GM12878 (cell line): ENCODE data around the gene PHLDA2. TPM values are rescaled to one million over a fixed set of nuclear protein-coding genes. Genes with fewer than 3 reads are reported as not detected.

Experiments used
- ATAC-seq: fragments of 200-7000 bp; cut with Tn5 transposase; 3 replicates; pipeline ENCODE4 v1.9.1; 2020; ENCODE audit warnings: mild to moderate bottlenecking, moderate library complexity
- BruUV-seq: library from RNA; stranded (reverse); fragments of 400-500 nt; replicated peaks from 2 replicates; lab custom pipeline; 2021; lab: Mats Ljungman, UMichigan
- CTCF ChIA-PET: fragments of 300-600 bp; sonication (Branson Sonifier 250); formaldehyde crosslinking; extraction: SDS; loops from one replicate; lab custom pipeline; 2021; ENCODE audit warnings: inconsistent platforms; lab: Yijun Ruan, JAX
- POLR2A ChIA-PET: fragments of 350-600 bp; formaldehyde crosslinking; extraction: SDS; loops from one replicate; lab custom pipeline; 2021; ENCODE audit warnings: inconsistent platforms; lab: Charles Lee
- RAD21 ChIA-PET: fragments of 300-600 bp; sonication (Branson Sonifier 250); formaldehyde crosslinking; loops from one replicate; lab custom pipeline; 2023; ENCODE audit warnings: antibody characterized with exemption; ENCODE audit not compliant: unreplicated experiment; lab: Charles Lee
- SMC1A ChIA-PET: fragments of 300-600 bp; sonication (Branson Sonifier 250); formaldehyde crosslinking; loops from one replicate; lab custom pipeline; 2023; ENCODE audit not compliant: unreplicated experiment, uncharacterized antibody; lab: Charles Lee
- DNase-seq: peaks from one replicate; pipeline ENCODE4 v3.0.0-alpha.2; 2011; ENCODE audit warnings: low read depth, low spot score
- FAIRE-seq: peaks from 3 replicates; lab custom pipeline; 2011; peaks lifted over from hg19 to GRCh38; lab: Jason Lieb, UNC
- H2AFZ ChIP-seq: 2 replicates; pipeline ENCODE4 v1.6.0; 2011; ENCODE audit warnings: low read depth, low read length, control low read depth; ENCODE audit not compliant: control insufficient read depth
- H3K27ac ChIP-seq: 2 replicates; pipeline ENCODE4 v1.5.1; 2011; ENCODE audit warnings: control low read depth; ENCODE audit not compliant: control insufficient read depth, insufficient read depth
- H3K27me3 ChIP-seq, 2 experiments: replicated peaks in 1 of 2; 2 replicates each; pipeline versions ENCODE4 v1.6.0 to v1.6.1; 2011; ENCODE audit warnings: low read length in 1 of 2; ENCODE audit not compliant: control insufficient read depth in 2 of 2, insufficient read depth in 2 of 2
- H3K36me3 ChIP-seq, 2 experiments: 2 replicates each; pipeline ENCODE4 v1.5.1; 2011; ENCODE audit warnings: low read length in 1 of 2; ENCODE audit not compliant: control insufficient read depth in 2 of 2, insufficient read depth in 2 of 2
- H3K4me1 ChIP-seq: 2 replicates; pipeline ENCODE4 v1.6.1; 2011; ENCODE audit warnings: mild to moderate bottlenecking, low read length, moderate library complexity, mixed read lengths; ENCODE audit not compliant: control insufficient read depth, insufficient read depth
- H3K4me2 ChIP-seq: 2 replicates; pipeline ENCODE4 v1.6.0; 2011; ENCODE audit warnings: control low read depth; ENCODE audit not compliant: control insufficient read depth, insufficient read depth
- H3K4me3 ChIP-seq: fragments of 200-600 bp; sonication (generic); 2 replicates; pipeline ENCODE4 v1.5.1; 2016
- H3K79me2 ChIP-seq: 2 replicates; pipeline ENCODE4 v1.6.0; 2011; ENCODE audit warnings: low read length; ENCODE audit not compliant: control insufficient read depth, insufficient read depth
- H3K9ac ChIP-seq: 2 replicates; pipeline ENCODE4 v1.8.0; 2011; ENCODE audit warnings: low read length, control low read depth, mixed read lengths; ENCODE audit not compliant: control insufficient read depth, insufficient read depth
- H3K9me3 ChIP-seq: replicated peaks from 3 replicates; pipeline ENCODE4 v1.5.1; 2011; ENCODE audit warnings: mild to moderate bottlenecking, low read length; ENCODE audit not compliant: control insufficient read depth, insufficient read depth
- H4K20me1 ChIP-seq: 2 replicates; pipeline ENCODE4 v1.6.0; 2011; ENCODE audit not compliant: control insufficient read depth, insufficient read depth
- FOXK2 ChIP-seq: fragments of 450-650 bp; IDR thresholded peaks from 2 replicates; pipeline ENCODE4 v1.6.1; 2017; ENCODE audit warnings: mild to moderate bottlenecking, moderate library complexity
- FOXM1 ChIP-seq: IDR thresholded peaks from 2 replicates; pipeline ENCODE4 v1.6.1; 2012; ENCODE audit warnings: low read depth, mild to moderate bottlenecking, inconsistent platforms, low read length, moderate library complexity
- KLF5 ChIP-seq: fragments of 450-650 bp; IDR thresholded peaks from 2 replicates; pipeline ENCODE4 v1.6.1; 2014; ENCODE audit warnings: mild to moderate bottlenecking; ENCODE audit not compliant: partially characterized antibody
- LARP7 ChIP-seq: fragments of 450-650 bp; IDR thresholded peaks from 2 replicates; pipeline ENCODE4 v1.6.1; 2017; ENCODE audit warnings: mild to moderate bottlenecking
- NFYA ChIP-seq: IDR thresholded peaks from 2 replicates; pipeline ENCODE4 v1.6.1; 2011; ENCODE audit warnings: low read depth, mild to moderate bottlenecking, low read length, improper control_type of control experiment, borderline replicate concordance
- RAD51 ChIP-seq: fragments of 450-650 bp; IDR thresholded peaks from 2 replicates; pipeline ENCODE4 v1.6.1; 2016; ENCODE audit warnings: moderate library complexity, mild to moderate bottlenecking, inconsistent platforms
- TCF12 ChIP-seq: IDR thresholded peaks from 2 replicates; pipeline ENCODE4 v1.6.1; 2011; ENCODE audit warnings: low read depth, mild to moderate bottlenecking, low read length
- TCF3 ChIP-seq: IDR thresholded peaks from 2 replicates; pipeline ENCODE4 v1.6.1; 2012; ENCODE audit warnings: low read depth, mild to moderate bottlenecking, low read length, borderline replicate concordance; ENCODE audit not compliant: insufficient read depth
- WRNIP1 ChIP-seq: IDR thresholded peaks from 2 replicates; pipeline ENCODE4 v1.6.1; 2011; ENCODE audit warnings: low read depth, low read length, improper control_type of control experiment, borderline replicate concordance
- ZBTB33 ChIP-seq: fragments of 450-650 bp; IDR thresholded peaks from 2 replicates; pipeline ENCODE4 v1.6.1; 2017; ENCODE audit warnings: mild to moderate bottlenecking
- whole genome bisulfite sequencing: methylation state at CpG from one replicate; pipeline ENCODE4 v1.1.6; 2016; ENCODE audit warnings: low lambda C conversion rate; ENCODE audit not compliant: insufficient replicate concordance, insufficient coverage; ENCODE audit errors: missing lambda C conversion rate; 5-methylcytosine and 5-hydroxymethylcytosine counted together
- in situ Hi-C: fragments of 300-500 bp; cut with MboI; formaldehyde crosslinking; loops from 9 replicates; pipeline ENCODE4 v1.14.3; 2018; ENCODE audit warnings: mixed read lengths
- intact Hi-C: fragments of 100-400 bp; cut with micrococcal nuclease; formaldehyde crosslinking; loops from one replicate; pipeline ENCODE4 v1.14.2; 2022; ENCODE audit not compliant: unreplicated experiment
- polyA plus RNA-seq, 11 experiments: library from polyadenylated mRNA; depleted of rRNA in 4 of 11; unstranded in 6 of 11; stranded (reverse) in 5 of 11; fragments of >200 nt; fragmentation: Nextera tagmentation in 4 of 11; fragmentation: Illumina TruSeq in 1 of 11; extraction: Ambion mirVana in 4 of 11; extraction: Trizol in 1 of 11; gene quantifications; 1 replicate in 1 of 11; 2 replicates in 10 of 11; pipeline versions ENCODE4 v1.2.1 to v1.2.3, GENCODE V29; 2011 to 2016; ENCODE audit warnings: inconsistent platforms in 2 of 11, missing spikeins in 2 of 11, low read depth in 1 of 11
- total RNA-seq, 4 experiments: library from RNA; depleted of rRNA in 3 of 4; stranded (reverse); fragments of >200 nt in 3 of 4; fragmentation: Illumina TruSeq in 1 of 4; extraction: Trizol in 1 of 4; gene quantifications; 2 replicates each; pipeline versions ENCODE4 v1.2.1 to v1.2.3, GENCODE V29; 2013 to 2021
- TF ChIP-seq, protein P1 (sequence below): IDR thresholded peaks from 2 replicates; pipeline ENCODE4 v1.6.1; 2011; ENCODE audit warnings: low read depth, low read length, improper control_type of control experiment, borderline replicate concordance

PHLDA2 gene
- total and polyA plus RNA-seq, 10 of the 15 experiments (the other 5 are each of a cell fraction or from before 2014, with no cell fraction given): 0.15 to 0.49 (median 0.16) TPM; not detected in 7

DNA sequence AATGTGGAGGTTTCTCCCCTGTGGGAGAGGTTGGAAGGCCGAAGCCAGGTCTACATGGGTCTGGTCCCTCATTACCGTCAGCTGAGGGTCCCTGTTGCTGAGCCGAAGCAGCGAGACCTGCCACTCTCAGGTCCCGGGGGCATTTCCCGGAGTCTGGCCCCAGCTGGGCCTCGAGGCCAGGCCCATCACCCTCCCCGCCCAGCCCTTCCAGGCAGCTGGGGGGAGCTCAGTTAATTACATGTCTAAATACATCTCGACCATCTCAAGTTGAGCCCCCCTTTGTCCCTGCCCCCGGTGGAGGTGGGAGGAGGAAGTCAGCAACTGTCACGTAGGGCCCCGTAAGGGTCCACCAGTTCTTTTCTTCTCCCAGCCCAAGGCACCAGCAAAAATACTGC is 47.2 kb downstream of the PHLDA2 start:
- no peak for FAIRE-seq
- Histone ChIP-seq H3K9me3 (no peaks in the 10 kb centered on the region; the same call in 2 of the 3 replicates), H3K79me2 (no peaks in the 10 kb centered on the region), H3K4me1 (peaks cover 5% of the 10 kb centered on the region), H2AFZ (no peak overlapping the region), H3K9ac (no peak overlapping the region), H3K4me2 (no peak overlapping the region), H3K27ac (no peak overlapping the region), H3K4me3 (no peak overlapping the region), H4K20me1 (no peaks in the 10 kb centered on the region), H3K27me3 (peaks cover 9 to 10% of the 10 kb centered on the region in 2 experiments; a peak in 3 of 4 replicates), H3K36me3 (no peaks in the 10 kb centered on the region)
- no TSS peak for BruUV-seq
- intact Hi-C loops (no loop called here), in situ Hi-C loops (no loop called here)
- no peak for DNase-seq
- no peak for TF ChIP-seq WRNIP1
- TF ChIP-seq FOXK2: no peak
- no peak for TF ChIP-seq RAD51
- no peak for TF ChIP-seq TCF12
- TF ChIP-seq NFYA: no peak
- no peak for TF ChIP-seq ZBTB33
- TF ChIP-seq FOXM1: no peak
- TF ChIP-seq, protein P1, sequence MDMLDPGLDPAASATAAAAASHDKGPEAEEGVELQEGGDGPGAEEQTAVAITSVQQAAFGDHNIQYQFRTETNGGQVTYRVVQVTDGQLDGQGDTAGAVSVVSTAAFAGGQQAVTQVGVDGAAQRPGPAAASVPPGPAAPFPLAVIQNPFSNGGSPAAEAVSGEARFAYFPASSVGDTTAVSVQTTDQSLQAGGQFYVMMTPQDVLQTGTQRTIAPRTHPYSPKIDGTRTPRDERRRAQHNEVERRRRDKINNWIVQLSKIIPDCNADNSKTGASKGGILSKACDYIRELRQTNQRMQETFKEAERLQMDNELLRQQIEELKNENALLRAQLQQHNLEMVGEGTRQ: no peak
- TF ChIP-seq LARP7: no peak
- TF ChIP-seq KLF5: no peak
- TF ChIP-seq TCF3: no peak
- ChIA-PET POLR2A (no interaction called here), CTCF (interaction anchor here (0.6 to 1.0 kb wide), 3 partner anchors 48 to 577 kb away, joined by 3 read pairs; no protein-coding TSS in a partner anchor), SMC1A (no interaction called here), RAD21 (no interaction called here)
- no peak for ATAC-seq
- WGBS: 34% methylated on average over 12 of the region's 12 CpGs
